HepG2 (cell line): ENCODE results near the gene ANKRD44. TPM values are rescaled to one million over a fixed set of nuclear protein-coding genes. Genes with fewer than 3 reads are reported as not detected.

ENCODE experiments used
- ATAC-seq: fragments of 200-7000 bp; cut with Tn5 transposase; 3 replicates; pipeline ENCODE4 v1.9.1; 2020; ENCODE audit warnings: mild to moderate bottlenecking, moderate library complexity
- BruUV-seq: library from RNA; stranded (reverse); fragments of 400-500 nt; replicated peaks from 2 replicates; lab custom pipeline; 2021; lab: Mats Ljungman, UMichigan
- CTCF ChIA-PET: fragments of 300-600 bp; formaldehyde crosslinking; extraction: SDS; loops from one replicate; lab custom pipeline; 2021; ENCODE audit warnings: low total read pairs, inconsistent platforms, low intra/inter-chr PET ratio; lab: Yijun Ruan, JAX
- POLR2A ChIA-PET: fragments of 350-600 bp; sonication (Branson Sonifier 250); formaldehyde crosslinking; loops from one replicate; lab custom pipeline; 2020; ENCODE audit warnings: antibody characterized with exemption, inconsistent platforms; lab: Yijun Ruan, JAX
- DNase-seq: peaks from one replicate; pipeline ENCODE4 v3.0.0-alpha.2; 2015; ENCODE audit warnings: low spot score
- FAIRE-seq: peaks from 3 replicates; lab custom pipeline; 2011; peaks lifted over from hg19 to GRCh38; lab: Jason Lieb, UNC
- H2AFZ ChIP-seq: one replicate; pipeline ENCODE4 v1.6.1; 2011; ENCODE audit warnings: low read length, inconsistent platforms
- H3K27ac ChIP-seq: fragments of 300-600 bp; 3 replicates; pipeline ENCODE4 v1.8.0; 2011; ENCODE audit warnings: mixed run types, mild to moderate bottlenecking, mixed read lengths, low read length, inconsistent platforms; ENCODE audit not compliant: insufficient read depth; ENCODE audit errors: extremely low read length
- H3K27me3 ChIP-seq, 2 experiments: fragments of 200-600 bp in 1 of 2; 2 replicates in 1 of 2; 3 replicates in 1 of 2; pipeline versions ENCODE4 v1.6.0 to v1.8.0; 2011; ENCODE audit warnings: low read length in 2 of 2, mild to moderate bottlenecking in 2 of 2, moderate library complexity in 2 of 2, inconsistent platforms in 1 of 2; ENCODE audit not compliant: insufficient read depth in 2 of 2, control insufficient read depth in 1 of 2
- H3K36me3 ChIP-seq, 2 experiments: fragments of 200-600 bp in 1 of 2; replicated peaks in 1 of 2; 2 replicates in 1 of 2; 3 replicates in 1 of 2; pipeline versions ENCODE4 v1.5.1 to v1.8.0; 2011; ENCODE audit warnings: low read length in 2 of 2, inconsistent platforms in 1 of 2; ENCODE audit not compliant: insufficient read depth in 2 of 2, control insufficient read depth in 1 of 2
- H3K4me1 ChIP-seq: 2 replicates; pipeline ENCODE4 v1.5.1; 2012; ENCODE audit warnings: low read length, inconsistent platforms; ENCODE audit not compliant: insufficient read depth
- H3K4me2 ChIP-seq: 2 replicates; pipeline ENCODE4 v1.6.0; 2011; ENCODE audit warnings: low read depth, low read length, inconsistent platforms
- H3K4me3 ChIP-seq, 3 experiments: fragments of 200-600 bp in 1 of 3; sonication (generic), shearing (Covaris generic) in 1 of 3; replicated peaks in 1 of 3; 2 replicates each; pipeline ENCODE4 v1.5.1; 2011 to 2016; ENCODE audit warnings: low read length in 3 of 3, inconsistent platforms in 2 of 3, low read depth in 2 of 3, mild to moderate bottlenecking in 2 of 3, control low read depth in 1 of 3, mixed read lengths in 1 of 3; ENCODE audit not compliant: insufficient read depth in 1 of 3
- H3K79me2 ChIP-seq: one replicate; pipeline ENCODE4 v1.6.1; 2011; ENCODE audit warnings: low read length, inconsistent platforms; ENCODE audit not compliant: insufficient read depth
- H3K9ac ChIP-seq: 2 replicates; pipeline ENCODE4 v1.6.0; 2011; ENCODE audit warnings: mild to moderate bottlenecking, low read depth, low read length, inconsistent platforms; ENCODE audit not compliant: insufficient read depth
- H3K9me3 ChIP-seq: 2 replicates; pipeline ENCODE4 v1.5.1; 2012; ENCODE audit warnings: mild to moderate bottlenecking, low read length
- H4K20me1 ChIP-seq: 2 replicates; pipeline ENCODE4 v1.6.0; 2011; ENCODE audit warnings: inconsistent platforms, mild to moderate bottlenecking, low read length, moderate library complexity; ENCODE audit not compliant: insufficient read depth
- AKAP8 ChIP-seq: sonication (generic); formaldehyde crosslinking; IDR thresholded peaks from 2 replicates; pipeline ENCODE4 v1.5.1; 2020; ENCODE audit warnings: mild to moderate bottlenecking, missing genetic modification reagents
- ATAD3A ChIP-seq: sonication (generic); formaldehyde crosslinking; IDR thresholded peaks from 2 replicates; pipeline ENCODE4 v1.4.0; 2020; ENCODE audit warnings: missing genetic modification reagents
- DPF2 ChIP-seq: sonication (generic); formaldehyde crosslinking; IDR thresholded peaks from 2 replicates; pipeline ENCODE4 v1.4.0; 2020; ENCODE audit warnings: mild to moderate bottlenecking, low read depth, missing genetic modification reagents, borderline replicate concordance
- JDP2 ChIP-seq: sonication (generic); formaldehyde crosslinking; IDR thresholded peaks from 2 replicates; pipeline ENCODE4 v1.8.1; 2022; ENCODE audit warnings: missing genetic modification reagents, borderline replicate concordance
- NFYC ChIP-seq: IDR thresholded peaks from 2 replicates; pipeline ENCODE4 v1.6.1; 2016; ENCODE audit warnings: missing genetic modification reagents, missing compliant biosample characterization
- PAX8 ChIP-seq: sonication (generic); formaldehyde crosslinking; IDR thresholded peaks from 2 replicates; pipeline ENCODE4 v1.8.0; 2022; ENCODE audit warnings: mild to moderate bottlenecking, missing genetic modification reagents, borderline replicate concordance
- TAF15 ChIP-seq: fragments of 200-400 bp; formaldehyde crosslinking; IDR thresholded peaks from one replicate; pipeline ENCODE4 v1.6.1; 2018; ENCODE audit warnings: mild to moderate bottlenecking, low read depth, low read length; ENCODE audit not compliant: poor library complexity, severe bottlenecking
- ZBTB43 ChIP-seq: sonication (generic); formaldehyde crosslinking; conservative IDR thresholded peaks from 2 replicates; pipeline ENCODE4 v1.4.0; 2020; ENCODE audit warnings: missing genetic modification reagents
- ZNF264 ChIP-seq: sonication (generic); formaldehyde crosslinking; IDR thresholded peaks from 2 replicates; pipeline ENCODE4 v1.4.0; 2020; ENCODE audit warnings: missing genetic modification reagents
- ZNF30 ChIP-seq: sonication (generic); formaldehyde crosslinking; IDR thresholded peaks from 2 replicates; pipeline ENCODE4 v1.5.0; 2020; ENCODE audit warnings: mild to moderate bottlenecking, missing genetic modification reagents
- ZNF484 ChIP-seq: sonication (generic); formaldehyde crosslinking; IDR thresholded peaks from 2 replicates; pipeline ENCODE4 v1.5.1; 2020; ENCODE audit warnings: mild to moderate bottlenecking, low read depth, missing genetic modification reagents, borderline replicate concordance
- ZNF800 ChIP-seq: sonication (generic); formaldehyde crosslinking; IDR thresholded peaks from 2 replicates; pipeline ENCODE4 v1.4.0; 2020; ENCODE audit warnings: missing genetic modification reagents
- ZNF850 ChIP-seq: sonication (generic); formaldehyde crosslinking; conservative IDR thresholded peaks from 2 replicates; pipeline ENCODE4 v1.9.0; 2021; ENCODE audit warnings: mild to moderate bottlenecking, missing genetic modification reagents
- WGBS: methylation state at CpG from one replicate; pipeline ENCODE4 v1.1.6; 2017; ENCODE audit warnings: low lambda C conversion rate; 5-methylcytosine and 5-hydroxymethylcytosine counted together
- in situ Hi-C: cut with HindIII; loops from 2 replicates; pipeline ENCODE4 v1.10.0; 2017; ENCODE audit warnings: low pct_unique_long_range_greater_than_20kb; ENCODE audit not compliant: extremely low pct_ligation_motif_present
- intact Hi-C: fragments of 100-400 bp; cut with micrococcal nuclease; formaldehyde crosslinking; loops from one replicate; pipeline ENCODE4 v1.10.0; 2022; ENCODE audit not compliant: unreplicated experiment
- polyA plus RNA-seq, 8 experiments: library from polyadenylated mRNA; depleted of rRNA in 3 of 8; stranded (reverse) in 7 of 8; unstranded in 1 of 8; fragments of >200 nt; fragmentation: Illumina TruSeq in 4 of 8; extraction: Trizol in 4 of 8; gene quantifications; 2 replicates each; pipeline versions ENCODE4 v1.2.1 to v1.2.3, GENCODE V29; 2011 to 2016; ENCODE audit warnings: low read depth in 4 of 8, missing spikeins in 1 of 8, mixed read lengths in 1 of 8; ENCODE audit not compliant: insufficient read depth in 1 of 8
- total RNA-seq, 5 experiments: library from RNA; depleted of rRNA; stranded (reverse); fragments of >200 nt; fragmentation: Illumina TruSeq; extraction: Trizol; gene quantifications; 2 replicates each; pipeline ENCODE4 v1.2.3, GENCODE V29; 2016; ENCODE audit warnings: low read depth in 1 of 5

ANKRD44 gene
- total and polyA plus RNA-seq, 2 of the 13 experiments (the other 11 are each of a cell fraction or from before 2014, with no cell fraction given), result 0.04 to 0.11 TPM

- H3K36me3 ChIP-seq, result no peaks in the 10 kb centered on the region; a peak in 1 of 5 replicates
- no peaks in the 10 kb centered on the region for H3K27me3 ChIP-seq
- DNase-seq (no peak), ATAC-seq (no peak), FAIRE-seq (no peak)
- H3K79me2 ChIP-seq, result no peaks in the 10 kb centered on the region
- no peak overlapping the region for H3K4me2 ChIP-seq
- H3K27ac ChIP-seq, result no peak overlapping the region
- ChIA-PET POLR2A (no interaction called here), CTCF (no interaction called here)
- no peaks in the 10 kb centered on the region for H3K9me3 ChIP-seq
- BruUV-seq, result no TSS peak
- in situ Hi-C loops (no loop called here), intact Hi-C loops (loop anchor here (5.0 kb wide), 1 partner anchor 1877 kb away; no protein-coding TSS in a partner anchor)
- TF ChIP-seq NFYC (CRISPR knock-in tag) (no peak), TAF15 (no peak), DPF2 (CRISPR knock-in tag) (no peak), JDP2 (CRISPR knock-in tag) (no peak), PAX8 (no peak), ATAD3A (no peak), ZNF484 (CRISPR knock-in tag) (no peak), ZNF850 (CRISPR knock-in tag) (no peak), ZNF264 (no peak), ZNF800 (CRISPR knock-in tag) (no peak), AKAP8 (CRISPR knock-in tag) (no peak), ZNF30 (CRISPR knock-in tag) (no peak), ZBTB43 (CRISPR knock-in tag) (no peak)
- H4K20me1 ChIP-seq, result no peaks in the 10 kb centered on the region
- 8% methylated on average over 3 of the region's 3 CpGs for WGBS
- H3K9ac ChIP-seq, result no peak overlapping the region
- no peak overlapping the region for H3K4me3 ChIP-seq
- H3K4me1 ChIP-seq, result no peaks in the 10 kb centered on the region
- no peak overlapping the region for H2AFZ ChIP-seq
Observed at GRCh38 chr2:197200051-197200761, 110.4 kb downstream of the ANKRD44 start.
